ENCODE measurements around the gene NCBP2. TPM values are rescaled to one million over a fixed set of nuclear protein-coding genes. Genes with fewer than 3 reads are reported as not detected.

NCBP2 gene
- total RNA-seq, 1 experiment from 2014 or later: 107 TPM

GRCh38 chr3:196941729-196942225 is 551 bp downstream of the NCBP2 start:
- no peak for DNase-seq (ENCODE audit: low spot score)

- no peak for DNase-seq (ENCODE audit: low spot score)
Measured at GRCh38 chr3:196938576-196938975, 3.8 kb downstream of the NCBP2 start.

GRCh38 chr3:196938124-196938523 is 4.2 kb downstream of the NCBP2 start:
- DNase-seq (ENCODE audit: low spot score): no peak

GRCh38 chr3:196936288-196936687 is 6.0 kb downstream of the NCBP2 start:
- no peak for DNase-seq (ENCODE audit: low spot score)

- no peak for DNase-seq (ENCODE audit: low spot score)
Measured at GRCh38 chr3:196932600-196932999, 9.7 kb downstream of the NCBP2 start.

GRCh38 chr3:196931828-196932587 is 10.3 kb downstream of the NCBP2 start:
- no peak for DNase-seq (ENCODE audit: low spot score)

GRCh38 chr3:196931157-196931556 is 11.2 kb downstream of the NCBP2 start:
- DNase-seq (ENCODE audit: low spot score): no peak

GRCh38 chr3:196927571-196928453 is 14.5 kb downstream of the NCBP2 start:
- no peak for DNase-seq (ENCODE audit: low spot score)

GRCh38 chr3:196920733-196921132 is 21.6 kb downstream of the NCBP2 start:
- no peak for DNase-seq (ENCODE audit: low spot score)

GRCh38 chr3:196918968-196919367 is 23.4 kb downstream of the NCBP2 start:
- DNase-seq (ENCODE audit: low spot score): no peak

GRCh38 chr3:196916995-196917394 is 25.3 kb downstream of the NCBP2 start:
- DNase-seq (ENCODE audit: low spot score): no peak

GRCh38 chr3:196916221-196916620 is 26.1 kb downstream of the NCBP2 start:
- no peak for DNase-seq (ENCODE audit: low spot score)

GRCh38 chr3:196915375-196915774 is 27.0 kb downstream of the NCBP2 start:
- DNase-seq (ENCODE audit: low spot score): no peak

- no peak for DNase-seq (ENCODE audit: low spot score)
Measured at GRCh38 chr3:196914866-196915265, 27.5 kb downstream of the NCBP2 start.

- DNase-seq (ENCODE audit: low spot score): no peak
Measured at GRCh38 chr3:196903740-196904139, 38.6 kb downstream of the NCBP2 start.

- no peak for DNase-seq (ENCODE audit: low spot score)
Measured at GRCh38 chr3:196902296-196902695, 40.0 kb downstream of the NCBP2 start.

- no peak for DNase-seq (ENCODE audit: low spot score)
Measured at GRCh38 chr3:196901768-196902167, 40.6 kb downstream of the NCBP2 start.

- DNase-seq (ENCODE audit: low spot score): no peak
Measured at GRCh38 chr3:196896229-196896628, 46.1 kb downstream of the NCBP2 start.

- no peak for DNase-seq (ENCODE audit: low spot score)
Measured at GRCh38 chr3:196894557-196895295, 47.6 kb downstream of the NCBP2 start.

GRCh38 chr3:196889844-196890708 is 52.3 kb downstream of the NCBP2 start:
- no peak for DNase-seq (ENCODE audit: low spot score)

- DNase-seq (ENCODE audit: low spot score): no peak
Measured at GRCh38 chr3:196886144-196886543, 56.2 kb downstream of the NCBP2 start.
